HepG2 (cell line): ENCODE results near the gene MIS18A. TPM values are rescaled to one million over a fixed set of nuclear protein-coding genes. Genes with fewer than 3 reads are reported as not detected.

ENCODE experiments used
- ATAC-seq: fragments of 200-7000 bp; cut with Tn5 transposase; 3 replicates; pipeline ENCODE4 v1.9.1; 2020; ENCODE audit warnings: mild to moderate bottlenecking, moderate library complexity
- BruUV-seq: library from RNA; stranded (reverse); fragments of 400-500 nt; replicated peaks from 2 replicates; lab custom pipeline; 2021; lab: Mats Ljungman, UMichigan
- CTCF ChIA-PET: fragments of 300-600 bp; formaldehyde crosslinking; extraction: SDS; loops from one replicate; lab custom pipeline; 2021; ENCODE audit warnings: low total read pairs, inconsistent platforms, low intra/inter-chr PET ratio; lab: Yijun Ruan, JAX
- POLR2A ChIA-PET: fragments of 350-600 bp; sonication (Branson Sonifier 250); formaldehyde crosslinking; loops from one replicate; lab custom pipeline; 2020; ENCODE audit warnings: antibody characterized with exemption, inconsistent platforms; lab: Yijun Ruan, JAX
- DNase-seq: peaks from one replicate; pipeline ENCODE4 v3.0.0-alpha.2; 2015; ENCODE audit warnings: low spot score
- FAIRE-seq: peaks from 3 replicates; lab custom pipeline; 2011; peaks lifted over from hg19 to GRCh38; lab: Jason Lieb, UNC
- H2AFZ ChIP-seq: one replicate; pipeline ENCODE4 v1.6.1; 2011; ENCODE audit warnings: low read length, inconsistent platforms
- H3K27ac ChIP-seq: fragments of 300-600 bp; 3 replicates; pipeline ENCODE4 v1.8.0; 2011; ENCODE audit warnings: mixed run types, mild to moderate bottlenecking, mixed read lengths, low read length, inconsistent platforms; ENCODE audit not compliant: insufficient read depth; ENCODE audit errors: extremely low read length
- H3K27me3 ChIP-seq, 2 experiments: fragments of 200-600 bp in 1 of 2; 2 replicates in 1 of 2; 3 replicates in 1 of 2; pipeline versions ENCODE4 v1.6.0 to v1.8.0; 2011; ENCODE audit warnings: low read length in 2 of 2, mild to moderate bottlenecking in 2 of 2, moderate library complexity in 2 of 2, inconsistent platforms in 1 of 2; ENCODE audit not compliant: insufficient read depth in 2 of 2, control insufficient read depth in 1 of 2
- H3K36me3 ChIP-seq, 2 experiments: fragments of 200-600 bp in 1 of 2; replicated peaks in 1 of 2; 2 replicates in 1 of 2; 3 replicates in 1 of 2; pipeline versions ENCODE4 v1.5.1 to v1.8.0; 2011; ENCODE audit warnings: low read length in 2 of 2, inconsistent platforms in 1 of 2; ENCODE audit not compliant: insufficient read depth in 2 of 2, control insufficient read depth in 1 of 2
- H3K4me1 ChIP-seq: 2 replicates; pipeline ENCODE4 v1.5.1; 2012; ENCODE audit warnings: low read length, inconsistent platforms; ENCODE audit not compliant: insufficient read depth
- H3K4me2 ChIP-seq: 2 replicates; pipeline ENCODE4 v1.6.0; 2011; ENCODE audit warnings: low read depth, low read length, inconsistent platforms
- H3K4me3 ChIP-seq, 3 experiments: fragments of 200-600 bp in 1 of 3; sonication (generic), shearing (Covaris generic) in 1 of 3; replicated peaks in 1 of 3; 2 replicates each; pipeline ENCODE4 v1.5.1; 2011 to 2016; ENCODE audit warnings: low read length in 3 of 3, inconsistent platforms in 2 of 3, low read depth in 2 of 3, mild to moderate bottlenecking in 2 of 3, control low read depth in 1 of 3, mixed read lengths in 1 of 3; ENCODE audit not compliant: insufficient read depth in 1 of 3
- H3K79me2 ChIP-seq: one replicate; pipeline ENCODE4 v1.6.1; 2011; ENCODE audit warnings: low read length, inconsistent platforms; ENCODE audit not compliant: insufficient read depth
- H3K9ac ChIP-seq: 2 replicates; pipeline ENCODE4 v1.6.0; 2011; ENCODE audit warnings: mild to moderate bottlenecking, low read depth, low read length, inconsistent platforms; ENCODE audit not compliant: insufficient read depth
- H3K9me3 ChIP-seq: 2 replicates; pipeline ENCODE4 v1.5.1; 2012; ENCODE audit warnings: mild to moderate bottlenecking, low read length
- H4K20me1 ChIP-seq: 2 replicates; pipeline ENCODE4 v1.6.0; 2011; ENCODE audit warnings: inconsistent platforms, mild to moderate bottlenecking, low read length, moderate library complexity; ENCODE audit not compliant: insufficient read depth
- FOXC1 ChIP-seq: sonication (generic); formaldehyde crosslinking; IDR thresholded peaks from 2 replicates; pipeline ENCODE4 v1.8.0; 2022; ENCODE audit warnings: mild to moderate bottlenecking, missing genetic modification reagents, borderline replicate concordance
- HMG20A ChIP-seq: IDR thresholded peaks from 2 replicates; pipeline ENCODE4 v1.6.1; 2016; ENCODE audit warnings: borderline replicate concordance
- JARID2 ChIP-seq: sonication (generic); formaldehyde crosslinking; IDR thresholded peaks from 2 replicates; pipeline ENCODE4 v1.8.1; 2023; ENCODE audit warnings: missing genetic modification reagents, inconsistent platforms; ENCODE audit not compliant: insufficient replicate concordance
- NFRKB ChIP-seq: fragments of 450-650 bp; IDR thresholded peaks from 2 replicates; pipeline ENCODE4 v1.6.1; 2017
- NR2F6 ChIP-seq, 2 experiments: IDR thresholded peaks; 2 replicates each; pipeline ENCODE4 v1.6.1; 2016; ENCODE audit warnings: antibody characterized with exemption in 1 of 2, mild to moderate bottlenecking in 1 of 2
- POLR2AphosphoS2 ChIP-seq: IDR thresholded peaks from 2 replicates; pipeline ENCODE4 v1.6.1; 2011; ENCODE audit warnings: low read depth, low read length, improper control_type of control experiment
- SMARCC2 ChIP-seq: fragments of 450-650 bp; IDR thresholded peaks from 2 replicates; pipeline ENCODE4 v1.6.1; 2017; ENCODE audit warnings: antibody characterized with exemption, mild to moderate bottlenecking
- ZBTB42 ChIP-seq: sonication (generic); formaldehyde crosslinking; IDR thresholded peaks from 2 replicates; pipeline ENCODE4 v1.5.0; 2020; ENCODE audit warnings: mild to moderate bottlenecking, missing genetic modification reagents
- ZNF30 ChIP-seq: sonication (generic); formaldehyde crosslinking; IDR thresholded peaks from 2 replicates; pipeline ENCODE4 v1.5.0; 2020; ENCODE audit warnings: mild to moderate bottlenecking, missing genetic modification reagents
- WGBS: methylation state at CpG from one replicate; pipeline ENCODE4 v1.1.6; 2017; ENCODE audit warnings: low lambda C conversion rate; 5-methylcytosine and 5-hydroxymethylcytosine counted together
- in situ Hi-C: cut with HindIII; loops from 2 replicates; pipeline ENCODE4 v1.10.0; 2017; ENCODE audit warnings: low pct_unique_long_range_greater_than_20kb; ENCODE audit not compliant: extremely low pct_ligation_motif_present
- intact Hi-C: fragments of 100-400 bp; cut with micrococcal nuclease; formaldehyde crosslinking; loops from one replicate; pipeline ENCODE4 v1.10.0; 2022; ENCODE audit not compliant: unreplicated experiment
- polyA plus RNA-seq, 8 experiments: library from polyadenylated mRNA; depleted of rRNA in 3 of 8; stranded (reverse) in 7 of 8; unstranded in 1 of 8; fragments of >200 nt; fragmentation: Illumina TruSeq in 4 of 8; extraction: Trizol in 4 of 8; gene quantifications; 2 replicates each; pipeline versions ENCODE4 v1.2.1 to v1.2.3, GENCODE V29; 2011 to 2016; ENCODE audit warnings: low read depth in 4 of 8, missing spikeins in 1 of 8, mixed read lengths in 1 of 8; ENCODE audit not compliant: insufficient read depth in 1 of 8
- total RNA-seq, 5 experiments: library from RNA; depleted of rRNA; stranded (reverse); fragments of >200 nt; fragmentation: Illumina TruSeq; extraction: Trizol; gene quantifications; 2 replicates each; pipeline ENCODE4 v1.2.3, GENCODE V29; 2016; ENCODE audit warnings: low read depth in 1 of 5

The MIS18A gene
- total and polyA plus RNA-seq, 2 of the 13 experiments (the other 11 are each of a cell fraction or from before 2014, with no cell fraction given), result 11.2 to 41.4 TPM

GRCh38 chr21:32285476-32285875 is 6.6 kb upstream of the MIS18A start:
- DNase-seq, result no peak
- no peaks in the 10 kb centered on the region for H3K9me3 ChIP-seq
- 65% methylated on average over 4 of the region's 4 CpGs for WGBS
- no TSS peak for BruUV-seq
- H3K9ac ChIP-seq, result no peak overlapping the region
- H3K27me3 ChIP-seq, result no peaks in the 10 kb centered on the region
- no peak overlapping the region for H3K4me3 ChIP-seq
- H3K79me2 ChIP-seq, result no peaks in the 10 kb centered on the region
- no peak overlapping the region for H3K4me2 ChIP-seq
- no peaks in the 10 kb centered on the region for H4K20me1 ChIP-seq
- H3K4me1 ChIP-seq, result peaks cover under 1% of the 10 kb centered on the region; the same call in 1 of the 2 replicates
- FAIRE-seq, result no peak
- no peak overlapping the region for H2AFZ ChIP-seq
- in situ Hi-C loops, result no loop called here
- ChIA-PET POLR2A (no interaction called here), CTCF (no interaction called here)
- TF ChIP-seq SMARCC2 (no peak), POLR2AphosphoS2 (no peak)
- TF ChIP-seq, all 625 proteins: peak for 0
- intact Hi-C loops, result no loop called here
- ATAC-seq, result no peak
- no peaks in the 10 kb centered on the region for H3K36me3 ChIP-seq
- H3K27ac ChIP-seq, result no peak overlapping the region

GRCh38 chr21:32282992-32283391 is 4.1 kb upstream of the MIS18A start:
- 75% methylated on average over 6 of the region's 6 CpGs for WGBS
- Histone ChIP-seq H3K79me2 (peaks cover 12% of the 10 kb centered on the region), H3K9ac (no peak overlapping the region), H4K20me1 (no peaks in the 10 kb centered on the region), H3K4me3 (no peak overlapping the region), H3K4me1 (peaks cover 11% of the 10 kb centered on the region), H3K27ac (no peak overlapping the region), H3K9me3 (no peaks in the 10 kb centered on the region), H3K4me2 (no peak overlapping the region), H3K27me3 (no peaks in the 10 kb centered on the region), H3K36me3 (no peaks in the 10 kb centered on the region), H2AFZ (no peak overlapping the region)
- no peak for FAIRE-seq
- in situ Hi-C loops, result no loop called here
- ChIA-PET CTCF (no interaction called here), POLR2A (no interaction called here)
- TF ChIP-seq JARID2 (CRISPR knock-in tag) (no peak), HMG20A (CRISPR knock-in tag) (no peak), FOXC1 (CRISPR knock-in tag) (no peak), NFRKB (no peak), ZNF30 (CRISPR knock-in tag) (no peak), NR2F6 (IDR thresholded peaks at IDR 0.05) (no peak), NR2F6 (CRISPR knock-in tag; IDR thresholded peaks at IDR 0.05) (no peak), ZBTB42 (CRISPR knock-in tag) (no peak)
- DNase-seq, result no peak
- no peak for ATAC-seq
- intact Hi-C loops, result no loop called here
- BruUV-seq, result no TSS peak
